ENCODE measurements around the gene VSIG8.

Gene VSIG8

GRCh38 chr1:159830722-159831121 lies 31.7 kb downstream of the VSIG8 start:
- H3K27ac ChIP-seq (ENCODE audit: low read length, poor library complexity, severe bottlenecking): no peak overlapping the region
- H3K18ac ChIP-seq (ENCODE audit: low read depth in 1 of 2, low read length in 2 of 2): peak overlapping the region in 1 of 2 experiments; percentile 13
- DNase-seq: no peak
- H2BK15ac ChIP-seq (ENCODE audit: low read depth, poor library complexity, severe bottlenecking): no peak overlapping the region
- no peak overlapping the region for H3K4me2 ChIP-seq (ENCODE audit: low read length, poor library complexity, severe bottlenecking)
- no peak overlapping the region for H4K8ac ChIP-seq (ENCODE audit: low read length)
- H3K36me3 ChIP-seq (ENCODE audit: control insufficient read depth in 1 of 2, insufficient read depth in 2 of 2, low read depth in 1 of 2, low read length in 2 of 2): peaks cover 0 to 7% of the 10 kb centered on the region in 2 experiments
- no peak overlapping the region for H2BK120ac ChIP-seq (ENCODE audit: low read depth, low read length)
- H4K91ac ChIP-seq (ENCODE audit: low read length): no peak overlapping the region
- H2AFZ ChIP-seq (ENCODE audit: low read depth, low read length): no peak overlapping the region
- peak overlapping the region; percentile 67 for H2AK5ac ChIP-seq (ENCODE audit: low read length, severe bottlenecking)
- no peak overlapping the region for H3K23ac ChIP-seq (ENCODE audit: low read length in 2 of 2)
- H3K4me1 ChIP-seq (ENCODE audit: control insufficient read depth, insufficient read depth, low read depth, low read length): peaks cover 26% of the 10 kb centered on the region
- H3K4ac ChIP-seq (ENCODE audit: low read depth in 1 of 2, low read length in 2 of 2): no peak overlapping the region
- no peaks in the 10 kb centered on the region for H3K9me3 ChIP-seq (ENCODE audit: control insufficient read depth, low read length)
- no peak overlapping the region for H2BK5ac ChIP-seq (ENCODE audit: low read depth, low read length, poor library complexity, severe bottlenecking)
- no peak overlapping the region for H2BK12ac ChIP-seq (ENCODE audit: low read length in 2 of 2)
- no peak overlapping the region for H3K9ac ChIP-seq (ENCODE audit: low read length)
- no peak overlapping the region for H3K4me3 ChIP-seq (ENCODE audit: insufficient read depth in 1 of 2, low read depth in 1 of 2, low read length in 2 of 2)
- 82% methylated on average over 7 of the region's 8 CpGs for WGBS
- no peaks in the 10 kb centered on the region for H3K27me3 ChIP-seq (ENCODE audit: control insufficient read depth in 1 of 2, insufficient read depth in 1 of 2, low read length in 2 of 2)
- H3K14ac ChIP-seq (ENCODE audit: low read length in 2 of 2): no peak overlapping the region
- H3K79me1 ChIP-seq (replicated peaks; ENCODE audit: low read length, poor library complexity, severe bottlenecking): no peaks in the 10 kb centered on the region

GRCh38 chr1:159829822-159830465 lies 32.5 kb downstream of the VSIG8 start:
- peak overlapping the region; percentile 57 for H3K27ac ChIP-seq (ENCODE audit: low read length, poor library complexity, severe bottlenecking)
- H3K79me1 ChIP-seq (replicated peaks; ENCODE audit: low read length, poor library complexity, severe bottlenecking): no peaks in the 10 kb centered on the region
- peaks cover 0 to 4% of the 10 kb centered on the region in 2 experiments for H3K36me3 ChIP-seq (ENCODE audit: control insufficient read depth in 1 of 2, insufficient read depth in 2 of 2, low read depth in 1 of 2, low read length in 2 of 2)
- H4K91ac ChIP-seq (ENCODE audit: low read length): peak overlapping the region; percentile 2
- H3K9ac ChIP-seq (ENCODE audit: low read length): peak overlapping the region; percentile 5
- peak overlapping the region; percentile 1 for H2AK5ac ChIP-seq (ENCODE audit: low read length, severe bottlenecking)
- peak overlapping the region; percentile 58 for H2BK15ac ChIP-seq (ENCODE audit: low read depth, poor library complexity, severe bottlenecking)
- peak overlapping the region in 1 of 2 experiments; percentile 10 for H3K4ac ChIP-seq (ENCODE audit: low read depth in 1 of 2, low read length in 2 of 2)
- peak overlapping the region in 1 of 2 experiments; percentile 45 for H3K14ac ChIP-seq (ENCODE audit: low read length in 2 of 2)
- H3K4me2 ChIP-seq (ENCODE audit: low read length, poor library complexity, severe bottlenecking): no peak overlapping the region
- no peak overlapping the region for H3K4me3 ChIP-seq (ENCODE audit: insufficient read depth in 1 of 2, low read depth in 1 of 2, low read length in 2 of 2)
- peaks cover 26% of the 10 kb centered on the region for H3K4me1 ChIP-seq (ENCODE audit: control insufficient read depth, insufficient read depth, low read depth, low read length)
- peak overlapping the region in 1 of 2 experiments; percentile 73 for H3K18ac ChIP-seq (ENCODE audit: low read depth in 1 of 2, low read length in 2 of 2)
- WGBS: 71% methylated on average over 18 of the region's 18 CpGs
- DNase-seq: peak; percentile 84
- no peak overlapping the region for H3K23ac ChIP-seq (ENCODE audit: low read length in 2 of 2)
- H2BK5ac ChIP-seq (ENCODE audit: low read depth, low read length, poor library complexity, severe bottlenecking): no peak overlapping the region
- no peak overlapping the region for H2AFZ ChIP-seq (ENCODE audit: low read depth, low read length)
- no peak overlapping the region for H4K8ac ChIP-seq (ENCODE audit: low read length)
- peak overlapping the region in 1 of 2 experiments; percentile 56 for H2BK12ac ChIP-seq (ENCODE audit: low read length in 2 of 2)
- H3K27me3 ChIP-seq (ENCODE audit: control insufficient read depth in 1 of 2, insufficient read depth in 1 of 2, low read length in 2 of 2): peaks cover 0 to under 1% of the 10 kb centered on the region in 2 experiments
- H3K9me3 ChIP-seq (ENCODE audit: control insufficient read depth, low read length): no peaks in the 10 kb centered on the region
- no peak overlapping the region for H2BK120ac ChIP-seq (ENCODE audit: low read depth, low read length)

GRCh38 chr1:159829273-159829634 lies 33.2 kb downstream of the VSIG8 start:
- Histone ChIP-seq H3K4me2 (ENCODE audit: low read length, poor library complexity, severe bottlenecking) (no peak overlapping the region), H3K4me3 (ENCODE audit: insufficient read depth in 1 of 2, low read depth in 1 of 2, low read length in 2 of 2) (no peak overlapping the region), H3K4ac (ENCODE audit: low read depth in 1 of 2, low read length in 2 of 2) (no peak overlapping the region), H3K36me3 (ENCODE audit: control insufficient read depth in 1 of 2, insufficient read depth in 2 of 2, low read depth in 1 of 2, low read length in 2 of 2) (peaks cover 0 to 4% of the 10 kb centered on the region in 2 experiments), H3K4me1 (ENCODE audit: control insufficient read depth, insufficient read depth, low read depth, low read length) (peaks cover 26% of the 10 kb centered on the region), H2BK15ac (ENCODE audit: low read depth, poor library complexity, severe bottlenecking) (peak overlapping the region; percentile 6), H3K9me3 (ENCODE audit: control insufficient read depth, low read length) (no peaks in the 10 kb centered on the region), H2AFZ (ENCODE audit: low read depth, low read length) (no peak overlapping the region), H4K8ac (ENCODE audit: low read length) (no peak overlapping the region), H3K14ac (ENCODE audit: low read length in 2 of 2) (no peak overlapping the region), H3K27me3 (ENCODE audit: control insufficient read depth in 1 of 2, insufficient read depth in 1 of 2, low read length in 2 of 2) (peaks cover 0 to 6% of the 10 kb centered on the region in 2 experiments), H3K23ac (ENCODE audit: low read length in 2 of 2) (no peak overlapping the region), H3K27ac (ENCODE audit: low read length, poor library complexity, severe bottlenecking) (peak overlapping the region; percentile 35), H3K79me1 (replicated peaks; ENCODE audit: low read length, poor library complexity, severe bottlenecking) (no peaks in the 10 kb centered on the region), H4K91ac (ENCODE audit: low read length) (no peak overlapping the region), H3K9ac (ENCODE audit: low read length) (no peak overlapping the region), H2BK5ac (ENCODE audit: low read depth, low read length, poor library complexity, severe bottlenecking) (no peak overlapping the region), H2AK5ac (ENCODE audit: low read length, severe bottlenecking) (peak overlapping the region; percentile 51), H2BK120ac (ENCODE audit: low read depth, low read length) (no peak overlapping the region), H2BK12ac (ENCODE audit: low read length in 2 of 2) (no peak overlapping the region), H3K18ac (ENCODE audit: low read depth in 1 of 2, low read length in 2 of 2) (no peak overlapping the region)
- WGBS: 28% methylated on average over 3 of the region's 3 CpGs
- DNase-seq: peak; percentile 33

GRCh38 chr1:159828581-159829272 lies 33.7 kb downstream of the VSIG8 start:
- Histone ChIP-seq H2AFZ (ENCODE audit: low read depth, low read length) (no peak overlapping the region), H4K91ac (ENCODE audit: low read length) (no peak overlapping the region), H3K79me1 (replicated peaks; ENCODE audit: low read length, poor library complexity, severe bottlenecking) (no peaks in the 10 kb centered on the region), H2BK120ac (ENCODE audit: low read depth, low read length) (no peak overlapping the region), H3K4me1 (ENCODE audit: control insufficient read depth, insufficient read depth, low read depth, low read length) (peaks cover 26% of the 10 kb centered on the region), H3K27me3 (ENCODE audit: control insufficient read depth in 1 of 2, insufficient read depth in 1 of 2, low read length in 2 of 2) (peaks cover 5 to 11% of the 10 kb centered on the region in 2 experiments), H2BK5ac (ENCODE audit: low read depth, low read length, poor library complexity, severe bottlenecking) (no peak overlapping the region), H3K14ac (ENCODE audit: low read length in 2 of 2) (no peak overlapping the region), H3K23ac (ENCODE audit: low read length in 2 of 2) (no peak overlapping the region), H3K36me3 (ENCODE audit: control insufficient read depth in 1 of 2, insufficient read depth in 2 of 2, low read depth in 1 of 2, low read length in 2 of 2) (peaks cover 0 to 4% of the 10 kb centered on the region in 2 experiments), H3K27ac (ENCODE audit: low read length, poor library complexity, severe bottlenecking) (peak overlapping the region; percentile 35), H3K4ac (ENCODE audit: low read depth in 1 of 2, low read length in 2 of 2) (no peak overlapping the region), H3K9me3 (ENCODE audit: control insufficient read depth, low read length) (no peaks in the 10 kb centered on the region), H2AK5ac (ENCODE audit: low read length, severe bottlenecking) (peak overlapping the region; percentile 51), H3K4me2 (ENCODE audit: low read length, poor library complexity, severe bottlenecking) (no peak overlapping the region), H2BK15ac (ENCODE audit: low read depth, poor library complexity, severe bottlenecking) (no peak overlapping the region), H3K18ac (ENCODE audit: low read depth in 1 of 2, low read length in 2 of 2) (no peak overlapping the region), H4K8ac (ENCODE audit: low read length) (no peak overlapping the region), H3K4me3 (ENCODE audit: insufficient read depth in 1 of 2, low read depth in 1 of 2, low read length in 2 of 2) (no peak overlapping the region), H2BK12ac (ENCODE audit: low read length in 2 of 2) (no peak overlapping the region), H3K9ac (ENCODE audit: low read length) (no peak overlapping the region)
- no peak for DNase-seq
- WGBS: 91% methylated on average over 11 of the region's 11 CpGs
